AG04450 (cell line): ENCODE measurements around the gene ADARB2. TPM values are rescaled to one million over a fixed set of nuclear protein-coding genes. Genes with fewer than 3 reads are reported as not detected.

Experiments
- CTCF ChIA-PET: fragments of 300-600, 350-600 bp; formaldehyde crosslinking; extraction: SDS; loops from one replicate; lab custom pipeline; 2022; ENCODE audit warnings: antibody characterized with exemption, inconsistent platforms; lab: Charles Lee
- POLR2A ChIA-PET: fragments of 350-600 bp; formaldehyde crosslinking; extraction: SDS; loops from one replicate; lab custom pipeline; 2021; ENCODE audit warnings: antibody characterized with exemption, inconsistent platforms; lab: Yijun Ruan, JAX
- DNase-seq: peaks from one replicate; pipeline ENCODE4 v3.0.0-alpha.2; 2011; ENCODE audit warnings: low read depth, low spot score
- H3K27ac ChIP-seq: one replicate; pipeline ENCODE4 v1.5.1; 2012; ENCODE audit warnings: low read depth, low read length, control low read depth
- H3K27me3 ChIP-seq: one replicate; pipeline ENCODE4 v1.6.0; 2012; ENCODE audit warnings: low read length; ENCODE audit not compliant: control insufficient read depth, insufficient read depth
- H3K4me3 ChIP-seq: 2 replicates; pipeline ENCODE4 v1.5.1; 2011; ENCODE audit warnings: mild to moderate bottlenecking, low read depth, low read length, control low read depth
- H3K9me3 ChIP-seq: 2 replicates; pipeline ENCODE4 v1.5.1; 2012; ENCODE audit warnings: low read length; ENCODE audit not compliant: control insufficient read depth, insufficient read depth
- CTCF ChIP-seq: IDR thresholded peaks from 2 replicates; pipeline ENCODE4 v1.5.1; 2011; ENCODE audit warnings: low read depth, low read length, control low read depth, inconsistent platforms
- polyA plus RNA-seq: library from polyadenylated mRNA; depleted of rRNA; stranded (reverse); fragments of >200 nt; gene quantifications from 2 replicates; pipeline ENCODE4 v1.2.3, GENCODE V29; 2011

ADARB2 gene
- polyA plus RNA-seq, 1 experiment = not detected

GRCh38 chr10:1527951-1528350 lies 209.4 kb downstream of the ADARB2 start:
- no peak for TF ChIP-seq CTCF
- H3K27me3 ChIP-seq = no peaks in the 10 kb centered on the region
- no peak for DNase-seq
- H3K27ac ChIP-seq = no peak overlapping the region
- CTCF ChIA-PET = no interaction called here
- POLR2A ChIA-PET = no interaction called here
- no peak overlapping the region for H3K4me3 ChIP-seq
- peaks cover 66% of the 10 kb centered on the region for H3K9me3 ChIP-seq

GRCh38 chr10:1526436-1527055 lies 210.8 kb downstream of the ADARB2 start:
- no peak for DNase-seq
- no peak overlapping the region for H3K4me3 ChIP-seq
- CTCF ChIA-PET = no interaction called here
- H3K9me3 ChIP-seq = peaks cover 62% of the 10 kb centered on the region
- no peak overlapping the region for H3K27ac ChIP-seq
- no peaks in the 10 kb centered on the region for H3K27me3 ChIP-seq
- POLR2A ChIA-PET = no interaction called here
- no peak for TF ChIP-seq CTCF

- no peaks in the 10 kb centered on the region for H3K27me3 ChIP-seq
- no peak for DNase-seq
- H3K4me3 ChIP-seq = no peak overlapping the region
- TF ChIP-seq CTCF = no peak
- ChIA-PET CTCF (no interaction called here), POLR2A (no interaction called here)
- H3K9me3 ChIP-seq = peaks cover 60% of the 10 kb centered on the region
- H3K27ac ChIP-seq = no peak overlapping the region
These were observed 211.8 kb downstream of the ADARB2 start for GRCh38 chr10:1525354-1526162.

DNA sequence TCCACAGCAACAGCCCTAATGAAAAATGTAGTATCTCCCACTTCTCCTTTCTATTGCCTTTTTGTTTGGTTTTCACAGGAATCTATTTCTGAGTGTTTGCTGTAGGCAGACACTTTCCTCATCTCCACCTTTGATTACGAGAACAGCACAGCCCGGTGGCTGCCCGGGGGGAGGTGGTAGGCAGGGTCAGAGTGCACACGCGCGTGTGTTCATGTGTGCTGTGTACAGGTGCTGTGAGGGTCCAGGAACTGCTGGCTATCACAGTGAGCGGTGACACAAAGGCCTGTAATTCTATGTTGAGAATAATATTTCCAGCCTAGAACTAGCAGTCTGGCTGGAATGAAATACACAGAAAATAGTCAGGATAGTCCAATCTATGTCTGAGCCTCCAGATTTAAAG lies 212.8 kb downstream of the ADARB2 start:
- no peak overlapping the region for H3K27ac ChIP-seq
- no peak overlapping the region for H3K4me3 ChIP-seq
- TF ChIP-seq CTCF = no peak
- DNase-seq = no peak
- H3K27me3 ChIP-seq = no peaks in the 10 kb centered on the region
- ChIA-PET CTCF (no interaction called here), POLR2A (no interaction called here)
- H3K9me3 ChIP-seq = peaks cover 54% of the 10 kb centered on the region

- TF ChIP-seq CTCF = no peak
- POLR2A ChIA-PET = no interaction called here
These were observed 214.1 kb downstream of the ADARB2 start for GRCh38 chr10:1523221-1523620.

More at GRCh38 chr10:1523221-1523620, 214.1 kb downstream of the ADARB2 start:
- no peaks in the 10 kb centered on the region for H3K27me3 ChIP-seq
- peaks cover 48% of the 10 kb centered on the region for H3K9me3 ChIP-seq
- no peak for DNase-seq
- H3K27ac ChIP-seq = no peak overlapping the region
- no peak overlapping the region for H3K4me3 ChIP-seq
- CTCF ChIA-PET = no interaction called here
